OCI-LY1 (cell line): Measurements from ENCODE around the gene ROR2.

Experiments
- H2AFZ ChIP-seq: fragments of 200-600 bp; sonication (generic), shearing (Covaris generic); 2 replicates; pipeline ENCODE4 v1.6.0; 2014; ENCODE audit warnings: antibody characterized with exemption, mild to moderate bottlenecking, low read length
- H3F3A ChIP-seq: fragments of 200-600 bp; sonication (generic), shearing (Covaris generic); 2 replicates; pipeline ENCODE4 v1.6.0; 2014; ENCODE audit warnings: mild to moderate bottlenecking, antibody characterized with exemption, low read length, moderate library complexity; ENCODE audit not compliant: insufficient read depth
- H3K27ac ChIP-seq: fragments of 200-600 bp; sonication (generic); 2 replicates; pipeline ENCODE4 v1.5.1; 2014; ENCODE audit warnings: low read length, mixed run types, mild to moderate bottlenecking, low read depth; ENCODE audit not compliant: poor library complexity, severe bottlenecking
- H3K27me3 ChIP-seq: fragments of 200-600 bp; sonication (generic); 2 replicates; pipeline ENCODE4 v1.6.0; 2014; ENCODE audit warnings: antibody characterized with exemption, mild to moderate bottlenecking, low read length, moderate library complexity; ENCODE audit not compliant: insufficient read depth
- H3K36me3 ChIP-seq: fragments of 200-600 bp; sonication (generic); 2 replicates; pipeline ENCODE4 v1.6.1; 2014; ENCODE audit warnings: mild to moderate bottlenecking, antibody characterized with exemption, low read length, moderate library complexity, mixed read lengths; ENCODE audit not compliant: insufficient read depth
- H3K4me1 ChIP-seq: fragments of 200-600 bp; sonication (generic); 2 replicates; pipeline ENCODE4 v1.5.1; 2014; ENCODE audit warnings: mild to moderate bottlenecking, low read length, moderate library complexity; ENCODE audit not compliant: insufficient read depth, severe bottlenecking
- H3K4me2 ChIP-seq: fragments of 200-600 bp; sonication (generic), shearing (Covaris generic); 2 replicates; pipeline ENCODE4 v1.6.1; 2014; ENCODE audit warnings: low read length
- H3K4me3 ChIP-seq: fragments of 200-600 bp; sonication (generic); 2 replicates; pipeline ENCODE4 v1.5.1; 2014; ENCODE audit warnings: low read length, low read depth, mild to moderate bottlenecking, mixed read lengths; ENCODE audit not compliant: poor library complexity, severe bottlenecking
- H3K79me2 ChIP-seq: fragments of 200-600 bp; shearing (Covaris generic); 2 replicates; pipeline ENCODE4 v1.6.1; 2016; ENCODE audit warnings: mixed run types, low read length, mixed read lengths; ENCODE audit not compliant: insufficient read depth
- H3K9ac ChIP-seq: fragments of 200-600 bp; sonication (generic), shearing (Covaris generic); 2 replicates; pipeline ENCODE4 v1.6.1; 2014; ENCODE audit warnings: mild to moderate bottlenecking, low read length, mixed read lengths
- H3K9me2 ChIP-seq: fragments of 200-600 bp; sonication (generic), shearing (Covaris generic); 2 replicates; pipeline ENCODE4 v1.6.1; 2014; ENCODE audit warnings: low read depth, mild to moderate bottlenecking, low read length, mixed read lengths
- H3K9me3 ChIP-seq: fragments of 200-600 bp; shearing (Covaris generic); 2 replicates; pipeline ENCODE4 v1.6.1; 2014; ENCODE audit warnings: low read length, mixed read lengths
- H4K20me1 ChIP-seq: fragments of 200-600 bp; sonication (generic), shearing (Covaris generic); 2 replicates; pipeline ENCODE4 v1.6.0; 2016; ENCODE audit warnings: mild to moderate bottlenecking, low read length; ENCODE audit not compliant: insufficient read depth
- CTCF ChIP-seq: fragments of 200-600 bp; sonication (generic), shearing (Covaris generic); IDR thresholded peaks from 2 replicates; pipeline ENCODE4 v1.5.1; 2017; ENCODE audit warnings: mild to moderate bottlenecking, antibody characterized with exemption, low read length, moderate library complexity, mixed read lengths
- EZH2 ChIP-seq: fragments of 200-600 bp; sonication (generic), shearing (Covaris generic); IDR thresholded peaks from 2 replicates; pipeline ENCODE4 v1.8.0; 2017; ENCODE audit warnings: borderline replicate concordance, mixed run types, mild to moderate bottlenecking, antibody characterized with exemption, low read length, moderate library complexity, mixed read lengths

Gene ROR2

DNA sequence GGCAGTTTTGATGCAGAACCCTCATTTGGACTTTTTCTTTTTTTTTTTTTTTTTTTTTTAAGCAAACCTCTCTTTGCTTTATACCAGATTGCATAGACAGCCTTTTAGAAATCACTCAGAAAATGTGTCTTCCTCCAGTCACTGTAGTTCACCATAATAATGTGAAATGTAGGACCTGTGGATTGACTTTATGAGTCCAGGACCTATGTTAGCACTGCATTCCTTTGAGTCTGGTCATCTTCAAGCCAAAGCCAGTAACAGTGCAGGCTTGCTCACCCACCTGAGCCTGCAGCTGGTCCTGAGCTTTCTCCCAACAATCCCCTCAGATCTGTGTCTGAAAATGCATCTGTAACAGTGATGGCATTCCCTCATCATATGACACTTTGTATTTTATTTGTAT lies 415.7 kb downstream of the ROR2 start:
- Histone ChIP-seq H3K4me3 (no peak overlapping the region), H3K36me3 (no peaks in the 10 kb centered on the region), H3F3A (no peaks in the 10 kb centered on the region), H3K9ac (no peak overlapping the region), H4K20me1 (no peaks in the 10 kb centered on the region), H3K9me2 (no peaks in the 10 kb centered on the region), H3K27me3 (no peaks in the 10 kb centered on the region), H3K4me1 (no peaks in the 10 kb centered on the region), H3K27ac (no peak overlapping the region), H3K79me2 (no peaks in the 10 kb centered on the region), H2AFZ (no peak overlapping the region), H3K9me3 (no peaks in the 10 kb centered on the region), H3K4me2 (no peak overlapping the region)
- TF ChIP-seq CTCF: no peak

GRCh38 chr9:91533382-91533781 lies 416.6 kb downstream of the ROR2 start:
- H3K4me3 ChIP-seq: no peak overlapping the region
- H3K27ac ChIP-seq: no peak overlapping the region
- H3K9me2 ChIP-seq: no peaks in the 10 kb centered on the region
- no peak for TF ChIP-seq CTCF
- TF ChIP-seq EZH2: no peak
- H3F3A ChIP-seq: no peaks in the 10 kb centered on the region
- no peaks in the 10 kb centered on the region for H3K4me1 ChIP-seq
- H4K20me1 ChIP-seq: no peaks in the 10 kb centered on the region
- H3K27me3 ChIP-seq: no peaks in the 10 kb centered on the region
- H2AFZ ChIP-seq: no peak overlapping the region
- no peaks in the 10 kb centered on the region for H3K79me2 ChIP-seq
- no peaks in the 10 kb centered on the region for H3K9me3 ChIP-seq
- H3K9ac ChIP-seq: no peak overlapping the region
- H3K4me2 ChIP-seq: no peak overlapping the region
- no peaks in the 10 kb centered on the region for H3K36me3 ChIP-seq

GRCh38 chr9:91532325-91532724 lies 417.7 kb downstream of the ROR2 start:
- H3K4me2 ChIP-seq: no peak overlapping the region
- no peak overlapping the region for H3K9ac ChIP-seq
- H3K27ac ChIP-seq: no peak overlapping the region
- no peaks in the 10 kb centered on the region for H3K4me1 ChIP-seq
- H3F3A ChIP-seq: no peaks in the 10 kb centered on the region
- no peak for TF ChIP-seq EZH2
- no peak for TF ChIP-seq CTCF
- no peaks in the 10 kb centered on the region for H3K9me2 ChIP-seq
- no peak overlapping the region for H2AFZ ChIP-seq
- H3K27me3 ChIP-seq: no peaks in the 10 kb centered on the region
- no peaks in the 10 kb centered on the region for H3K9me3 ChIP-seq
- no peaks in the 10 kb centered on the region for H4K20me1 ChIP-seq
- no peak overlapping the region for H3K4me3 ChIP-seq
- no peaks in the 10 kb centered on the region for H3K36me3 ChIP-seq
- H3K79me2 ChIP-seq: no peaks in the 10 kb centered on the region
